Adipocyte (in vitro differentiated cells): ENCODE data around the gene SLC66A1.

Experiments
- DNase-seq: peaks from one replicate; pipeline ENCODE4 v3.0.0-alpha.2; 2015; ENCODE audit warnings: low read depth
- H3K27me3 ChIP-seq: replicated peaks from 2 replicates; pipeline ENCODE4 v1.7.0; 2013; ENCODE audit warnings: mild to moderate bottlenecking, low read length, moderate library complexity; ENCODE audit not compliant: control insufficient read depth, insufficient read depth
- H3K36me3 ChIP-seq: 2 replicates; pipeline ENCODE4 v1.7.0; 2013; ENCODE audit warnings: low read length, mild to moderate bottlenecking, moderate library complexity; ENCODE audit not compliant: control insufficient read depth, insufficient read depth, severe bottlenecking
- H3K4me1 ChIP-seq: 2 replicates; pipeline ENCODE4 v1.7.0; 2013; ENCODE audit warnings: mild to moderate bottlenecking, low read length, moderate library complexity; ENCODE audit not compliant: control insufficient read depth, insufficient read depth
- H3K4me3 ChIP-seq: 2 replicates; pipeline ENCODE4 v1.7.0; 2013; ENCODE audit warnings: mild to moderate bottlenecking, low read length, moderate library complexity
- H3K9ac ChIP-seq: 2 replicates; pipeline ENCODE4 v1.7.0; 2013; ENCODE audit warnings: mild to moderate bottlenecking, low read length, moderate library complexity
- H3K9me3 ChIP-seq: 2 replicates; pipeline ENCODE4 v1.7.0; 2013; ENCODE audit warnings: mild to moderate bottlenecking, low read length, moderate library complexity; ENCODE audit not compliant: control insufficient read depth

The SLC66A1 gene

GRCh38 chr1:19368964-19369363 lies 56.8 kb downstream of the SLC66A1 start:
- Histone ChIP-seq H3K4me1 (peaks cover 20% of the 10 kb centered on the region), H3K9me3 (no peaks in the 10 kb centered on the region), H3K36me3 (peaks cover 9% of the 10 kb centered on the region), H3K4me3 (no peak overlapping the region), H3K9ac (no peak overlapping the region), H3K27me3 (no peaks in the 10 kb centered on the region)
- DNase-seq: no peak

GRCh38 chr1:19369396-19370090 lies 57.4 kb downstream of the SLC66A1 start:
- H3K27me3 ChIP-seq: no peaks in the 10 kb centered on the region
- no peak overlapping the region for H3K9ac ChIP-seq
- no peak for DNase-seq
- H3K9me3 ChIP-seq: no peaks in the 10 kb centered on the region
- peaks cover 15% of the 10 kb centered on the region for H3K36me3 ChIP-seq
- peaks cover 18% of the 10 kb centered on the region for H3K4me1 ChIP-seq
- no peak overlapping the region for H3K4me3 ChIP-seq

DNA sequence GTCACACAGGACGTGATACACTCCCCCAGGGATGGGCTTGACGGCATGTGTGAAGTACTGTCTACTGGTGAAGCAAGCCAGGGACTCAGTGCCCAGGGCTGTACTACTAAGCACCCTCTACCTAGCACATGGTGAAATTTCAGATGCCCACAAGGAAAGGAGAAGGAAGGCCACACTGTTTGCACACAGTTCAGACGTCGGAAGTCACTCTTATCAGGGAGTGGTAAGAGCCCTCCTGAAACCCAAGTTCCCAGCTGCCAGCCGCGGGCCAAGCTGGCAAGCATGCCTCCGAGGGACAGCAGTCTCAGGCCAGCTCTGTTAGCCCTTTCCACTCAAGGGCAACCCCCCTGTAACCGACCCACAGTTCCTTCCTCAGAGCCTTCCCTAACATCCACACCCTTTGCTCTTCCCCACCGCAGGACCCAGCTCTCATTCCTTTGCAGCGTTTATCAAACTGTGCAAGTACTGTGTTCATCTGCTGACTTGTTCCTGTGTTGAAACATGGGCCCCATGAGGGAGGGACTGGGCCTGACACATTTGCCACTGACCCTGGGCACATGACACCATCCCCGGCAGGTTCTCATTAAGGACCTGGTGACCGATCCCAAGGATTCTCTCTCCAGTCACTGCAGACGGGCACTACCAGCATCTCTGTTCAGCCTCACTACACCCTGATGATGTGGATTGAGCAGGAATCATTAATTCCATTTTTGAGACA lies 58.5 kb downstream of the SLC66A1 start:
- Histone ChIP-seq H3K27me3 (no peaks in the 10 kb centered on the region), H3K9ac (no peak overlapping the region), H3K4me3 (no peak overlapping the region), H3K4me1 (peaks cover 18% of the 10 kb centered on the region), H3K36me3 (peaks cover 26% of the 10 kb centered on the region), H3K9me3 (no peaks in the 10 kb centered on the region)
- no peak for DNase-seq

- Histone ChIP-seq H3K27me3 (no peaks in the 10 kb centered on the region), H3K4me3 (no peak overlapping the region), H3K9ac (no peak overlapping the region), H3K9me3 (no peaks in the 10 kb centered on the region), H3K36me3 (peaks cover 35% of the 10 kb centered on the region), H3K4me1 (peaks cover 18% of the 10 kb centered on the region)
- no peak for DNase-seq
These were observed 59.4 kb downstream of the SLC66A1 start for GRCh38 chr1:19371226-19372135.

GRCh38 chr1:19372136-19372514 lies 60.0 kb downstream of the SLC66A1 start:
- no peak overlapping the region for H3K9ac ChIP-seq
- H3K4me1 ChIP-seq: peaks cover 18% of the 10 kb centered on the region
- DNase-seq: no peak
- H3K4me3 ChIP-seq: no peak overlapping the region
- H3K36me3 ChIP-seq: peaks cover 41% of the 10 kb centered on the region
- H3K9me3 ChIP-seq: peaks cover 4% of the 10 kb centered on the region
- H3K27me3 ChIP-seq: no peaks in the 10 kb centered on the region

GRCh38 chr1:19372602-19373001 lies 60.5 kb downstream of the SLC66A1 start:
- no peaks in the 10 kb centered on the region for H3K27me3 ChIP-seq
- H3K9ac ChIP-seq: peak overlapping the region; percentile 43
- H3K4me1 ChIP-seq: peaks cover 18% of the 10 kb centered on the region
- H3K9me3 ChIP-seq: peaks cover 4% of the 10 kb centered on the region
- DNase-seq: no peak
- H3K4me3 ChIP-seq: no peak overlapping the region
- H3K36me3 ChIP-seq: peaks cover 46% of the 10 kb centered on the region

DNA sequence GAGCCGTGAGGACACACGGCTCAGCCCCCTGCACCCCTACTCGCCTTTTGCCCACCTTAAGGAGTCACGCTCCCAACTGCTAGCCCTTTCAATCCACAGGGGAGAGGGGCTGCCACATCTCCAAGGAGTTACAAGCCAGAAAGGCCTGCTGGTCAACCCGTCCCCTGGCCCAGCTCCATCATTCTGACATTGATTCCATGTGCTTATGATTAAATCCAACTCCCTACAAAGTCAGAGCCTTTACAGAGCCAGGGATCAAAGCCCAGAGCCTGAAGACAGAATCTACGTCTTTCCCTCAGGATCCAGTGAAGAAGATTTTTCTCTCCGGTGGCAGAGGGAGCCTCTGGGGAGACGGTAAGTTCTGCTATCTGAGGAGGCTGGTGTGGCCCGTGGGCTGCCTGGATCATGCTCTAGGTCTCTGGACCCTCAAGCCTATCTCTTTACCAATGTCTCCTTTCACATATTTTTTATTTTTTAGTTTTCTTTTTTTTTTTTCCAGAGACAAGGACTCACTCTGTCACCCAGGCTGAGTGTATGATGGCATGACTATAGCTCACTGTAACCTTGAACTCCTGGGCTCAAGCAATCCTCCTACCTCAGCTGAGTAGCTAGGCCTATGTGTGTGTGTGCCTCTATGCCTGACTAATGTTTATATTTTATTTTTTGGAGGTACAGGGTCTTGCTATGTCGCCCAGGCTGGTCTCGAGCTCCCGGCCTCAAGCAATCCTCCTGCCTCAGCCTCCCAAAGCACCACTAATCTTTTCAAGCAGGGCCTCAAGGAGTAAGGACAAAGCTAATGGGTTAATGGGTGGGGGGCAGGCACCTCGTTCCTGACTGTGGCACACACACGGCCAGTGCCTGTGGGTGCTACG lies 61.3 kb downstream of the SLC66A1 start:
- no peak for DNase-seq
- Histone ChIP-seq H3K9me3 (peaks cover 4% of the 10 kb centered on the region), H3K27me3 (no peaks in the 10 kb centered on the region), H3K36me3 (peaks cover 54% of the 10 kb centered on the region), H3K4me1 (peaks cover 18% of the 10 kb centered on the region), H3K4me3 (no peak overlapping the region), H3K9ac (peak overlapping the region; percentile 43)

DNA sequence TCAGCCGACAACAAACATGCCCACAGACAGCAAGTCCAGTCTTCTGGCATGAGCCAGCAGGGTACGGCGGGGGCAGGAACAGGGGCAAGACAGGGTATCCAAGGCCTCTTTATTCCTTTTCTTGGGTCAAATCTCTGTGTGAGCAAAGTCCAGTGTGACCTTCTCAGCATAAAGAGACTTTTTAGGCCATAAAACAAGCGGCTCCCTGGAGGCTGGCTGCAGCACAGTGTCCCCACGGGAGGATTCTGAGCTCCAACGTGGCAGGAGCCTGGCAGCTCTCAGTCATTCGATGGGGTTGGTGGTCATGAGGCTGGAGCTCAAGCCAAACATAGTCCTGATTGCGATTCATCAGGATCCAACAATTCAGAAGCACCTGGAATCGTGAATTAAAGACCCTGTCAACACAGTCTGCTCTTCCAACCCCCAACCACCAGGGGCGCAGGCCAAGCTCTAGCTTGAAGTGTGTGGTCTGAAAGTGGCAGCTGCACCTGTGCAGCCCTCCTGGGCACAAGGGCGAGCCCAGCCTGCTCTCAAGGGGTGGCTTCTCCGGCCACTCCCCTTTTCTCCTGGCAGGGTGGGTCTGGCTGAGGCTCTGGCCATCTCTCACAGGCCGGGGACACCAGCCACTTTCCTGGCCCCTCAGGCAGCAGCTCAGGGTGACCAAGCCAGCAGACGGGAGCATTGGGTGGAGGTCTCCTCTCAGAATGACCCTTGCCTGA lies 62.1 kb downstream of the SLC66A1 start:
- H3K4me3 ChIP-seq: no peak overlapping the region
- H3K4me1 ChIP-seq: peaks cover 18% of the 10 kb centered on the region
- H3K9ac ChIP-seq: no peak overlapping the region
- peaks cover 55% of the 10 kb centered on the region for H3K36me3 ChIP-seq
- H3K9me3 ChIP-seq: peaks cover 4% of the 10 kb centered on the region
- no peak for DNase-seq
- no peaks in the 10 kb centered on the region for H3K27me3 ChIP-seq

- Histone ChIP-seq H3K27me3 (no peaks in the 10 kb centered on the region), H3K9me3 (peaks cover 4% of the 10 kb centered on the region), H3K4me1 (peaks cover 18% of the 10 kb centered on the region), H3K4me3 (no peak overlapping the region), H3K36me3 (peaks cover 59% of the 10 kb centered on the region), H3K9ac (no peak overlapping the region)
- DNase-seq: no peak
These were observed 62.8 kb downstream of the SLC66A1 start for GRCh38 chr1:19374926-19375325.
